D721Med (cell line): Measurements from ENCODE around the gene DGAT2.

ENCODE experiments used
- DNase-seq: peaks from one replicate; pipeline ENCODE4 v3.0.0; 2011; ENCODE audit warnings: low spot score; ENCODE audit not compliant: insufficient read length
- FAIRE-seq: peaks from 2 replicates; lab custom pipeline; 2011; peaks lifted over from hg19 to GRCh38; lab: Jason Lieb, UNC
- TF ChIP-seq, protein P1 (sequence below): IDR thresholded peaks from 2 replicates; pipeline ENCODE4 v1.5.1; 2012; ENCODE audit warnings: mild to moderate bottlenecking, control low read depth; ENCODE audit not compliant: insufficient read depth; ENCODE audit errors: missing control alignments

DGAT2 gene

DNA sequence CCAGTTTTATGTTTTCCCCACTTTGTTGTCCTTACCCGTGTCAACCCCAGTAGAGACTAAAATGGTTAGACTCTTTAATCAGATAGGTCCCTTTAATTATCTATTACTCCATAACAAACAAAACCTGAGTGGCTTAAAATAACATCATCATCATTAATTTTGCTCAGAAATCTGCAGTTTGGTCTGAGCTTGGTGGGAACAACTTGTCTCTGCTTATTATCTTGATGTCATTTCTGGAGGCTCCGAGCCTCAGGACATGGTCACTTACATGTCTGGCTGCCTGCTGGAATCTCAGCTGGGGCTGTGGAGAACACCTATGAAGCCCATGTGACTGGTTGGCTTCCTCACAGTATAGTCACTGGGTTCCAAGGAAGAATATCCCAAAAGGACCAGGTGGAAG lies 73.2 kb downstream of the DGAT2 start:
- DNase-seq (no peak), FAIRE-seq (no peak)
- TF ChIP-seq, protein P1, sequence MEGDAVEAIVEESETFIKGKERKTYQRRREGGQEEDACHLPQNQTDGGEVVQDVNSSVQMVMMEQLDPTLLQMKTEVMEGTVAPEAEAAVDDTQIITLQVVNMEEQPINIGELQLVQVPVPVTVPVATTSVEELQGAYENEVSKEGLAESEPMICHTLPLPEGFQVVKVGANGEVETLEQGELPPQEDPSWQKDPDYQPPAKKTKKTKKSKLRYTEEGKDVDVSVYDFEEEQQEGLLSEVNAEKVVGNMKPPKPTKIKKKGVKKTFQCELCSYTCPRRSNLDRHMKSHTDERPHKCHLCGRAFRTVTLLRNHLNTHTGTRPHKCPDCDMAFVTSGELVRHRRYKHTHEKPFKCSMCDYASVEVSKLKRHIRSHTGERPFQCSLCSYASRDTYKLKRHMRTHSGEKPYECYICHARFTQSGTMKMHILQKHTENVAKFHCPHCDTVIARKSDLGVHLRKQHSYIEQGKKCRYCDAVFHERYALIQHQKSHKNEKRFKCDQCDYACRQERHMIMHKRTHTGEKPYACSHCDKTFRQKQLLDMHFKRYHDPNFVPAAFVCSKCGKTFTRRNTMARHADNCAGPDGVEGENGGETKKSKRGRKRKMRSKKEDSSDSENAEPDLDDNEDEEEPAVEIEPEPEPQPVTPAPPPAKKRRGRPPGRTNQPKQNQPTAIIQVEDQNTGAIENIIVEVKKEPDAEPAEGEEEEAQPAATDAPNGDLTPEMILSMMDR = no peak

- DNase-seq (no peak), FAIRE-seq (no peak)
- TF ChIP-seq, protein P1 = no peak
Observed at GRCh38 chr11:75845324-75845723, 76.7 kb downstream of the DGAT2 start.

DNA sequence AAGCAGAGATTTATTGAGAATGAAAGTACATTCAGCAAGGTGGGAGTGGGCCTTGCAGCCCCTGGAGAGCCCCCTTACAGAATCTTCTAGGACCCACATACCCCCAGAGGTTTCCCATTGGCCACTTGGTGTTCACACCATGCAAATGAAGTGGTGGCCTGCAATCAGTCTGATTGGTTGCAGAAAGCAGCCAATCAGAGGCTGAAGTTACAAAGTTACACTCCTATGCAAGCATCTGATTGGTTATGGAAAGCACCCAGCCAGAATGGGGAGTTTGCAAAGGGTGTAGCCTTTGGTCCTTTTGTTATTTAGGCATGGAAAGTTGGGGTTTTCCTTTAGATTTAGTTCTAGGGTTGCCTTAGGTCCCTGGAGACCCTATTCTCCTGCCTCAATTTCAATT lies 81.3 kb downstream of the DGAT2 start:
- DNase-seq (no peak), FAIRE-seq (no peak)
- TF ChIP-seq, protein P1 = no peak

- no peak for DNase-seq
- TF ChIP-seq, protein P1 = no peak
- FAIRE-seq = no peak
Observed at GRCh38 chr11:75850787-75851186, 82.2 kb downstream of the DGAT2 start.
